ENCODE results near the gene PRSS8. TPM values are rescaled to one million over a fixed set of nuclear protein-coding genes. Genes with fewer than 3 reads are reported as not detected.

Gene PRSS8
- polyA plus RNA-seq, 3 donors: 0.15 TPM; not detected in 2

DNA sequence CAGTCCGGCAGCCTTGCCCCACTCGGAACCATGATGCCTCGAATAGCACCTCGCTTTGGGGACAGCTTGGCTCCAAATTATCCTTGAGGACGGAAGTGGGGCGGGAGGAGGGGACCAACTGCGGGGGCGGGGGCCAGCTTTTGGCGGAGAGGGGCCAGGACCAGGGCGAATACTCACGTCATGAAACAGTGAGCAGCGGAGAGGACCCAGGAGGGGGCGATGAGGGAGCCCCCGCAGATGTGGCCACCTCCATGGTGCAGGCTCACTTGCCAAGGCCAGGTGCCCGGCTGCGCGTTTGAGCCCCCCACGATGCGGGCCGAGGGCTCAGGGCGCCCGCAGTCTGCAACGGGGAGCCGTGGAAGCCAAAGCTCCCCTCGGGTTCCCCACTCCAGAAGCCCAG, 13.4 kb upstream of the PRSS8 start:
- Histone ChIP-seq H3K27ac (ENCODE audit: low read depth in 1 of 2, low read length in 2 of 2) (no peak overlapping the region), H3K9ac (ENCODE audit: insufficient read depth, low read length, poor library complexity, severe bottlenecking) (no peak overlapping the region), H2AFZ (ENCODE audit: insufficient read depth, low read depth, low read length, poor library complexity, severe bottlenecking) (peak overlapping the region; percentile 74), H4K20me1 (ENCODE audit: insufficient read depth, low read length) (no peaks in the 10 kb centered on the region), H3K36me3 (replicated peaks in 1 of 2; ENCODE audit: control insufficient read depth in 1 of 2, insufficient read depth in 2 of 2, low read length in 2 of 2) (no peaks in the 10 kb centered on the region), H3K4me2 (replicated peaks; ENCODE audit: extremely low read depth, low read length, poor library complexity, severe bottlenecking) (peak overlapping the region; percentile 41), H3K4me1 (ENCODE audit: control insufficient read depth in 1 of 2, insufficient read depth in 2 of 2, low read length in 2 of 2) (peaks cover 46 to 52% of the 10 kb centered on the region in 2 donors), H3K27me3 (ENCODE audit: control insufficient read depth in 2 of 2, insufficient read depth in 2 of 2, low read length in 2 of 2) (no peaks in the 10 kb centered on the region), H3K79me2 (ENCODE audit: insufficient read depth, low read length) (no peaks in the 10 kb centered on the region), H3K9me3 (replicated peaks in 1 of 2; ENCODE audit: control insufficient read depth in 1 of 2, insufficient read depth in 1 of 2, low read length in 2 of 2) (no peaks in the 10 kb centered on the region), H3K4me3 (replicated peaks in 1 of 3; ENCODE audit: low read depth in 2 of 3, low read length in 3 of 3) (no peak overlapping the region)
- 99% methylated on average over 25 of the region's 25 CpGs for WGBS (ENCODE audit: insufficient coverage)
- Mint-ChIP-seq H3K4me1 (peaks cover 48% of the 10 kb centered on the region), H3K27ac (no peak overlapping the region), H3K27me3 (ENCODE audit: low read depth in 3 of 3) (peaks cover 2 to 5% (median 2%) of the 10 kb centered on the region in 3 donors), H3K9me3 (peaks cover 0 to 8% (median 0%) of the 10 kb centered on the region in 7 donors), H3K4me3 (no peak overlapping the region), H3K36me3 (no peaks in the 10 kb centered on the region)
- TF ChIP-seq, protein P1, sequence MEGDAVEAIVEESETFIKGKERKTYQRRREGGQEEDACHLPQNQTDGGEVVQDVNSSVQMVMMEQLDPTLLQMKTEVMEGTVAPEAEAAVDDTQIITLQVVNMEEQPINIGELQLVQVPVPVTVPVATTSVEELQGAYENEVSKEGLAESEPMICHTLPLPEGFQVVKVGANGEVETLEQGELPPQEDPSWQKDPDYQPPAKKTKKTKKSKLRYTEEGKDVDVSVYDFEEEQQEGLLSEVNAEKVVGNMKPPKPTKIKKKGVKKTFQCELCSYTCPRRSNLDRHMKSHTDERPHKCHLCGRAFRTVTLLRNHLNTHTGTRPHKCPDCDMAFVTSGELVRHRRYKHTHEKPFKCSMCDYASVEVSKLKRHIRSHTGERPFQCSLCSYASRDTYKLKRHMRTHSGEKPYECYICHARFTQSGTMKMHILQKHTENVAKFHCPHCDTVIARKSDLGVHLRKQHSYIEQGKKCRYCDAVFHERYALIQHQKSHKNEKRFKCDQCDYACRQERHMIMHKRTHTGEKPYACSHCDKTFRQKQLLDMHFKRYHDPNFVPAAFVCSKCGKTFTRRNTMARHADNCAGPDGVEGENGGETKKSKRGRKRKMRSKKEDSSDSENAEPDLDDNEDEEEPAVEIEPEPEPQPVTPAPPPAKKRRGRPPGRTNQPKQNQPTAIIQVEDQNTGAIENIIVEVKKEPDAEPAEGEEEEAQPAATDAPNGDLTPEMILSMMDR (IDR thresholded peaks at IDR 0.05): no peak
- no peak for DNase-seq
- intact Hi-C loops (cut with micrococcal nuclease): loop anchor here (10.0 kb wide), 2 partner anchors 54 to 154 kb away; partner anchors contain the start of gene VKORC1 (in 1 of the 2)

DNA sequence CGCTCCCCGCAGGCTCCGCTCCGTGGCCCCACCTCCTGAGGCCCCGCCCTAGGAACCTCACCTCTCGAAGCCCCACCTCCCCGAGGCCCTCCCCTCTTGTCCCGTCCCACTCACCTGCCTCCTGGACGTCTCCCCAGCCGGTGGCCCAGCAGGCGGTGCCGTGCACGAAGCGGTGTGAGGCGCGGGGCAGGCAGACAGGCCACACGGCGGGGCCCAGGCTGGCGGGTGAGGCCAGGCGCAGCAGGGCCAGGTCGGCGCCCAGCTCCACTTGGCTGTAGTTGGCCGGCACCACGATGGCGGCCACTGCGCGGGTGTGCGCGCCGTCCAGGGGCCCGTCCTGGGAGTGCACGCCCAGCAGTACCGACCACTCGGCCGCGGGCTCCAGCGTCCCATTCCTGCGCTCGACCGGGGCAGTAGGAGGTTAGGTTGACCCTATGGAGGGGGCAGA, 12.8 kb upstream of the PRSS8 start:
- Histone ChIP-seq H3K9ac (ENCODE audit: insufficient read depth, low read length, poor library complexity, severe bottlenecking) (no peak overlapping the region), H3K4me3 (replicated peaks in 1 of 3; ENCODE audit: low read depth in 2 of 3, low read length in 3 of 3) (no peak overlapping the region), H3K27ac (ENCODE audit: low read depth in 1 of 2, low read length in 2 of 2) (no peak overlapping the region), H2AFZ (ENCODE audit: insufficient read depth, low read depth, low read length, poor library complexity, severe bottlenecking) (no peak overlapping the region), H3K4me2 (replicated peaks; ENCODE audit: extremely low read depth, low read length, poor library complexity, severe bottlenecking) (peak overlapping the region; percentile 21), H3K9me3 (replicated peaks in 1 of 2; ENCODE audit: control insufficient read depth in 1 of 2, insufficient read depth in 1 of 2, low read length in 2 of 2) (no peaks in the 10 kb centered on the region), H3K79me2 (ENCODE audit: insufficient read depth, low read length) (no peaks in the 10 kb centered on the region), H3K4me1 (ENCODE audit: control insufficient read depth in 1 of 2, insufficient read depth in 2 of 2, low read length in 2 of 2) (peaks cover 48 to 55% of the 10 kb centered on the region in 2 donors), H4K20me1 (ENCODE audit: insufficient read depth, low read length) (no peaks in the 10 kb centered on the region), H3K36me3 (replicated peaks in 1 of 2; ENCODE audit: control insufficient read depth in 1 of 2, insufficient read depth in 2 of 2, low read length in 2 of 2) (no peaks in the 10 kb centered on the region), H3K27me3 (ENCODE audit: control insufficient read depth in 2 of 2, insufficient read depth in 2 of 2, low read length in 2 of 2) (no peaks in the 10 kb centered on the region)
- TF ChIP-seq, protein P1 (IDR thresholded peaks at IDR 0.05): no peak
- H3K9me3 Mint-ChIP-seq: peaks cover 0 to 8% (median 0%) of the 10 kb centered on the region in 7 donors
- intact Hi-C loops (cut with micrococcal nuclease): loop anchor here (10.0 kb wide), 2 partner anchors 54 to 154 kb away; partner anchors contain the start of gene VKORC1 (in 1 of the 2)
- WGBS (ENCODE audit: insufficient coverage): 67% methylated on average over 38 of the region's 40 CpGs
- no peak overlapping the region for H3K4me3 Mint-ChIP-seq
- H3K27me3 Mint-ChIP-seq (ENCODE audit: low read depth in 3 of 3): peaks cover 2 to 5% (median 2%) of the 10 kb centered on the region in 3 donors
- H3K27ac Mint-ChIP-seq: no peak overlapping the region
- H3K36me3 Mint-ChIP-seq: no peaks in the 10 kb centered on the region
- peaks cover 53% of the 10 kb centered on the region for H3K4me1 Mint-ChIP-seq
- no peak for DNase-seq
